ENCODE measurements around the gene CCNB1IP1. TPM values are rescaled to one million over a fixed set of nuclear protein-coding genes. Genes with fewer than 3 reads are reported as not detected.

CCNB1IP1 gene
- total RNA-seq, 1 experiment from 2014 or later, result 77.0 TPM

DNA sequence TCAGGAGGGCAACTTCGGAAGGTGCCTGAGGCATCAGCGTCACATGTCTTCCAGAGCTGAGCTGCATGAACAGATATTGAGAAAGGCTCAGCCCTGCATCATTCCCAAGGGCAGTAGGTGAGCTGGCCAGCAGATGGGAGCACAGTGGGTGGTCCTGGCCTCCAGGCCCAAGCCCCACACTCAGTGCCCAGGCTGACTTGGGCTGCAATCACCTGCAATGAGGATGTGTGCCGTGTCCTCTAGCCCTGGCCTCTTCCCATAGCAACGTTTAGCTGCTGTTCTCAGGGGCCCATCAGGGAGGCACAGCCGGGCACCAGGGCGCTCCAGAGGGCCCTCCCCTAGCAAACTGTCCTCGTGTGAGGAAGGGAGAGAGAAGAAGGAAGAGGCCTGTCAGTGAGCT, 48.3 kb upstream of the CCNB1IP1 start:
- no peaks in the 10 kb centered on the region for H3K27me3 ChIP-seq (ENCODE audit: insufficient read depth, low read length)
- no peak for DNase-seq (ENCODE audit: low read depth, low spot score)
- BruUV-seq (replicated peaks), result no TSS peak
- RAD21 ChIA-PET (ENCODE audit: low non-redundant PET in 1 of 2, low total read pairs in 2 of 2, uncharacterized antibody in 2 of 2, unreplicated experiment in 2 of 2), result no interaction called here
- H3K27ac ChIP-seq (ENCODE audit: low read depth, low read length), result no peak overlapping the region
- CTCF ChIA-PET, result no interaction called here
- H4K20me1 ChIP-seq (ENCODE audit: insufficient read depth), result no peaks in the 10 kb centered on the region
- H3K79me2 ChIP-seq (ENCODE audit: insufficient read depth, low read length), result no peaks in the 10 kb centered on the region
- peaks cover 32 to 43% of the 10 kb centered on the region in 2 experiments; a peak in 3 of 4 replicates for H3K36me3 ChIP-seq (ENCODE audit: control insufficient read depth in 1 of 2, insufficient read depth in 2 of 2, low read length in 2 of 2)
- TF ChIP-seq POLR2A (IDR thresholded peaks at IDR 0.05; ENCODE audit: borderline replicate concordance, extremely low read depth, insufficient read depth, insufficient read length) (no peak), CBX3 (IDR thresholded peaks at IDR 0.05; ENCODE audit: low read depth) (no peak), ZNF274 (IDR thresholded peaks at IDR 0.05; ENCODE audit: low read depth, low read length) (no peak), POLR2AphosphoS5 (IDR thresholded peaks at IDR 0.05; ENCODE audit: low read depth, low read length) (no peak), EZH2 (IDR thresholded peaks at IDR 0.05) (no peak), TCF7L2 (IDR thresholded peaks at IDR 0.05; ENCODE audit: borderline replicate concordance, extremely low read depth, insufficient read depth, insufficient read length) (no peak), SIN3A (IDR thresholded peaks at IDR 0.05; ENCODE audit: low read depth) (no peak), CEBPB (IDR thresholded peaks at IDR 0.05; ENCODE audit: low read depth) (no peak), FOSL1 (IDR thresholded peaks at IDR 0.05; ENCODE audit: low read depth) (no peak), JUND (IDR thresholded peaks at IDR 0.05) (no peak), CTCF (IDR thresholded peaks at IDR 0.05 in 2 of 3, conservative IDR thresholded peaks at IDR 0.05 in 1 of 3; ENCODE audit: borderline replicate concordance in 1 of 3, insufficient read depth in 1 of 3, low read depth in 2 of 3, low read length in 2 of 3) (no peak), ZFX (IDR thresholded peaks at IDR 0.05) (no peak)
- H3K9me2 ChIP-seq (ENCODE audit: insufficient read depth), result no peaks in the 10 kb centered on the region
- POLR2A ChIA-PET, result no interaction called here
- H2AFZ ChIP-seq (ENCODE audit: low read depth, low read length, poor library complexity, severe bottlenecking), result no peak overlapping the region
- H3K4me3 ChIP-seq (replicated peaks in 1 of 2; ENCODE audit: low read depth in 1 of 2, low read length in 2 of 2), result no peak overlapping the region
- H3K4me1 ChIP-seq (ENCODE audit: control insufficient read depth in 1 of 2, insufficient read depth in 2 of 2, low read length in 2 of 2), result no peaks in the 10 kb centered on the region
- H3K9ac ChIP-seq (ENCODE audit: low read length), result no peak overlapping the region
- intact Hi-C loops (cut with micrococcal nuclease), result no loop called here
- ATAC-seq, result no peak
- no peaks in the 10 kb centered on the region for H3K9me3 ChIP-seq (ENCODE audit: control insufficient read depth in 1 of 2, insufficient read depth in 1 of 2, low read depth in 1 of 2, low read length in 2 of 2)
- no peak overlapping the region for H3K4me2 ChIP-seq (ENCODE audit: low read length)
